ENCODE data around the gene NRP1.

The NRP1 gene

DNA sequence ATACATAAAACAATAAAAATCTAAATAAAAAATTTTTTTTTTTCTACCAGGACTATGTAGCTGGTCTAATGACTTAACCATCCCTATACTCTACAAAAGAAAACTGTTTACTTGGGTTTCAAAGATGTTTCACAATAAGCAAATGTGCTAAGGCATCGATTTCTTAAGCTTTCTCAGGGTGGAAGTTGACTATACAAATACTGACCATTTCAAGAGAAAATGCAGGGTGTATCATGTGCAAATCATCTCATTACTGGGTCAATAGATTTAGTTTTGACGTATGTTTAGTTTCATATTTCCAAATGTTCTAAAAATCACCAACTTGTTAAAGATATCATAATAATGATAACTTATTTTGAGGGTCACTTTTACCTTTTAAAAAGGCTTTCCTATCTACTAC, 7.5 kb downstream of the NRP1 start:
- no peak for DNase-seq
- Histone ChIP-seq H3K9me3 (ENCODE audit: control extremely low read depth in 1 of 5, control insufficient read depth in 4 of 5, insufficient read depth in 2 of 5, low read depth in 1 of 5, low read length in 4 of 5) (no peaks in the 10 kb centered on the region), H3K27ac (ENCODE audit: insufficient read depth in 1 of 2, low read depth in 1 of 2, low read length in 2 of 2, poor library complexity in 1 of 2, severe bottlenecking in 2 of 2) (no peak overlapping the region), H3K4me3 (ENCODE audit: control insufficient read depth in 1 of 7, extremely low read depth in 1 of 7, insufficient read depth in 4 of 7, low read depth in 2 of 7, low read length in 6 of 7) (no peak overlapping the region), H3K27me3 (replicated peaks in 2 of 5; ENCODE audit: control insufficient read depth in 4 of 5, insufficient read depth in 5 of 5, low read length in 4 of 5) (peaks cover 3 to 28% (median 19%) of the 10 kb centered on the region in 5 experiments), H3K36me3 (ENCODE audit: control insufficient read depth in 4 of 4, insufficient read depth in 4 of 4, low read length in 3 of 4) (no peaks in the 10 kb centered on the region), H3K4me1 (ENCODE audit: control extremely low read depth in 1 of 4, control insufficient read depth in 4 of 4, insufficient read depth in 4 of 4, low read length in 3 of 4) (no peaks in the 10 kb centered on the region)
- WGBS (ENCODE audit: insufficient coverage): 80% methylated on average over 1 of the region's 2 CpGs
- ChIA-PET CTCF (interaction anchor here (1.5 to 2.6 kb wide), 3 partner anchors 16 to 1311 kb away, joined by 3 to 15 read pairs (median 5); no protein-coding TSS in a partner anchor), POLR2A (no interaction called here)

GRCh38 chr10:33325929-33326328, 8.5 kb downstream of the NRP1 start:
- Histone ChIP-seq H3K27ac (ENCODE audit: insufficient read depth in 1 of 2, low read depth in 1 of 2, low read length in 2 of 2, poor library complexity in 1 of 2, severe bottlenecking in 2 of 2) (no peak overlapping the region), H3K4me1 (ENCODE audit: control extremely low read depth in 1 of 4, control insufficient read depth in 4 of 4, insufficient read depth in 4 of 4, low read length in 3 of 4) (no peaks in the 10 kb centered on the region), H3K9me3 (ENCODE audit: control extremely low read depth in 1 of 5, control insufficient read depth in 4 of 5, insufficient read depth in 2 of 5, low read depth in 1 of 5, low read length in 4 of 5) (no peaks in the 10 kb centered on the region), H3K27me3 (replicated peaks in 2 of 5; ENCODE audit: control insufficient read depth in 4 of 5, insufficient read depth in 5 of 5, low read length in 4 of 5) (peaks cover 1 to 18% (median 11%) of the 10 kb centered on the region in 5 experiments), H3K36me3 (ENCODE audit: control insufficient read depth in 4 of 4, insufficient read depth in 4 of 4, low read length in 3 of 4) (no peaks in the 10 kb centered on the region), H3K4me3 (ENCODE audit: control insufficient read depth in 1 of 7, extremely low read depth in 1 of 7, insufficient read depth in 4 of 7, low read depth in 2 of 7, low read length in 6 of 7) (no peak overlapping the region)
- WGBS (ENCODE audit: insufficient coverage): 100% methylated on average over 1 of the region's 2 CpGs
- CTCF ChIA-PET: interaction anchor here (0.6 kb wide), 1 partner anchor 36 kb away, joined by 4 read pairs; no protein-coding TSS in a partner anchor
- DNase-seq: no peak
- POLR2A ChIA-PET: no interaction called here

DNA sequence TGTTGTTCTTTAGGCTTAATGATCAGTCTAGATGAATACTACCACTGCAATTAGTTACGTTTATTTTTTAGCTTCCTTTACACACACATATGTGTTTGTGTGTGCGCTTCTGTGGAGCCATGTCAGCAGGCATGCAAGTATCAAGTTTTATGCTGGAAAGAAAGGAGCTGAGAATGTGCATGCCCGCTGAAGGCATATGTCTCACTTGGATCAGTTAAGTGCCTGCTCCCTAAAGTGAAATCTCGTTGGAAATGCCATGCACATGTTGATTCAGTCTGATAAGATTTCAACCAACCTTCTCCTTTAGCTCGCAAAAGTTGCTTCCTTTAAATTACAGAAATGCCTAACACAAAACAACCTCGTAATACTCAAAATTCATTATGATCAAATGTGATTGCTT, 10.7 kb downstream of the NRP1 start:
- Histone ChIP-seq H3K4me1 (ENCODE audit: control extremely low read depth in 1 of 4, control insufficient read depth in 4 of 4, insufficient read depth in 4 of 4, low read length in 3 of 4) (peaks cover 0 to under 1% (median under 1%) of the 10 kb centered on the region in 4 experiments), H3K9me3 (ENCODE audit: control extremely low read depth in 1 of 5, control insufficient read depth in 4 of 5, insufficient read depth in 2 of 5, low read depth in 1 of 5, low read length in 4 of 5) (no peaks in the 10 kb centered on the region), H3K4me3 (ENCODE audit: control insufficient read depth in 1 of 7, extremely low read depth in 1 of 7, insufficient read depth in 4 of 7, low read depth in 2 of 7, low read length in 6 of 7) (no peak overlapping the region), H3K27me3 (replicated peaks in 2 of 5; ENCODE audit: control insufficient read depth in 4 of 5, insufficient read depth in 5 of 5, low read length in 4 of 5) (peaks cover 0 to 10% (median 5%) of the 10 kb centered on the region in 5 experiments), H3K27ac (ENCODE audit: insufficient read depth in 1 of 2, low read depth in 1 of 2, low read length in 2 of 2, poor library complexity in 1 of 2, severe bottlenecking in 2 of 2) (no peak overlapping the region), H3K36me3 (ENCODE audit: control insufficient read depth in 4 of 4, insufficient read depth in 4 of 4, low read length in 3 of 4) (no peaks in the 10 kb centered on the region)
- POLR2A ChIA-PET: no interaction called here
- CTCF ChIA-PET: interaction anchor here (0.7 to 1.7 kb wide), 5 partner anchors 9 to 1363 kb away, joined by 3 to 10 read pairs (median 3); partner anchors contain the start of gene NRP1
- DNase-seq: no peak
- 76% methylated on average over 3 of the region's 6 CpGs for WGBS (ENCODE audit: insufficient coverage)

- Histone ChIP-seq H3K4me1 (ENCODE audit: control extremely low read depth in 1 of 4, control insufficient read depth in 4 of 4, insufficient read depth in 4 of 4, low read length in 3 of 4) (peaks cover 0 to 5% (median 1%) of the 10 kb centered on the region in 4 experiments), H3K36me3 (ENCODE audit: control insufficient read depth in 4 of 4, insufficient read depth in 4 of 4, low read length in 3 of 4) (no peaks in the 10 kb centered on the region), H3K27ac (ENCODE audit: insufficient read depth in 1 of 2, low read depth in 1 of 2, low read length in 2 of 2, poor library complexity in 1 of 2, severe bottlenecking in 2 of 2) (no peak overlapping the region), H3K4me3 (ENCODE audit: control insufficient read depth in 1 of 7, extremely low read depth in 1 of 7, insufficient read depth in 4 of 7, low read depth in 2 of 7, low read length in 6 of 7) (no peak overlapping the region), H3K9me3 (ENCODE audit: control extremely low read depth in 1 of 5, control insufficient read depth in 4 of 5, insufficient read depth in 2 of 5, low read depth in 1 of 5, low read length in 4 of 5) (no peaks in the 10 kb centered on the region), H3K27me3 (replicated peaks in 2 of 5; ENCODE audit: control insufficient read depth in 4 of 5, insufficient read depth in 5 of 5, low read length in 4 of 5) (peaks cover 0 to 7% (median 4%) of the 10 kb centered on the region in 5 experiments)
- CTCF ChIA-PET: interaction anchor here (3.5 kb wide), 1 partner anchor 10 kb away, joined by 19 read pairs; no protein-coding TSS in a partner anchor
- WGBS (ENCODE audit: insufficient coverage): 85% methylated on average over 6 of the region's 6 CpGs
- POLR2A ChIA-PET: no interaction called here
- no peak for DNase-seq
Measured at GRCh38 chr10:33321516-33321915, 13.0 kb downstream of the NRP1 start.

DNA sequence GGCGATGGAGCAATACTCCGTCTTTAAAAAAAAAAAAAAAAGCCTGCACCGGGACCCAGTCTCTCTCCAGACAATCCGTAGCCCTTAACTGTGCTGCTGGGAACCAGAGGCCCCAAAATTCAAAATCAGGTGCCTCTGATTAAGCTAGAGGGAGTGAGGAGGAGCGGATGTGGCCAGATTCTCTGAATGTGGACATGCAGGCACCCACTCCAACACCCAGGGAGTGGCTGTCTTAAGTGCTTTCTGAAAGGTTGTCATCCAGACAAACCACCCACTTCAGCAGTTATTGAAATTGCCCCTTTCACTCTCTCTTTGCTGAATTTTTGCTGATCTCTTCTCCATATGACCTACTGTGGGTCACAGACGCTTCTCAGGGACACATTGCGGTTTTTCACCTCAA, 14.2 kb downstream of the NRP1 start:
- Histone ChIP-seq H3K9me3 (ENCODE audit: control extremely low read depth in 1 of 5, control insufficient read depth in 4 of 5, insufficient read depth in 2 of 5, low read depth in 1 of 5, low read length in 4 of 5) (no peaks in the 10 kb centered on the region), H3K27me3 (replicated peaks in 2 of 5; ENCODE audit: control insufficient read depth in 4 of 5, insufficient read depth in 5 of 5, low read length in 4 of 5) (peaks cover 0 to 5% (median 4%) of the 10 kb centered on the region in 5 experiments), H3K36me3 (ENCODE audit: control insufficient read depth in 4 of 4, insufficient read depth in 4 of 4, low read length in 3 of 4) (no peaks in the 10 kb centered on the region), H3K4me1 (ENCODE audit: control extremely low read depth in 1 of 4, control insufficient read depth in 4 of 4, insufficient read depth in 4 of 4, low read length in 3 of 4) (peaks cover 0 to 10% (median 1%) of the 10 kb centered on the region in 4 experiments), H3K4me3 (ENCODE audit: control insufficient read depth in 1 of 7, extremely low read depth in 1 of 7, insufficient read depth in 4 of 7, low read depth in 2 of 7, low read length in 6 of 7) (no peak overlapping the region), H3K27ac (ENCODE audit: insufficient read depth in 1 of 2, low read depth in 1 of 2, low read length in 2 of 2, poor library complexity in 1 of 2, severe bottlenecking in 2 of 2) (no peak overlapping the region)
- 100% methylated on average over 4 of the region's 7 CpGs for WGBS (ENCODE audit: insufficient coverage)
- ChIA-PET CTCF (interaction anchor here (3.5 kb wide), 1 partner anchor 11 kb away, joined by 19 read pairs; no protein-coding TSS in a partner anchor), POLR2A (no interaction called here)
- no peak for DNase-seq

DNA sequence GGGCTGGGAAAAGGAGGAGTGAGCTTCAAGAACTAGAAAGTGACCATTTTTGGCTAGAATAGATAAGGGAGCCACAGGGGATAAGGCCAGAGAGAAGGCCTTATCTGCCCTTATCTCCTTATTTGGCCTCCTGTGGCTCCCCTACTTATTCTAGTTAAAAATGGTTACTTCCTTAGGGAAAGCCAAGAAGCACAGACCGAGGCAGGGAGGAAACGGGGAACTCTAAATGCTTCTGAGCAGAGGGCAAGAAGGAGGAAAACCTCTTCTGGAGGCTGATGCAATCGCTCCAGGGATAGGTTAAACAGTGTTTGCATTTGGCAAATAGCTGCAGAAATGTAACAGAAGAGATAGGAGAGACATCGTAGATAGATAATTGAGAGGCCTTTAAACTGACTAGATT, 18.6 kb downstream of the NRP1 start:
- Histone ChIP-seq H3K9me3 (ENCODE audit: control extremely low read depth in 1 of 5, control insufficient read depth in 4 of 5, insufficient read depth in 2 of 5, low read depth in 1 of 5, low read length in 4 of 5) (no peaks in the 10 kb centered on the region), H3K4me1 (ENCODE audit: control extremely low read depth in 1 of 4, control insufficient read depth in 4 of 4, insufficient read depth in 4 of 4, low read length in 3 of 4) (peaks cover 3 to 26% (median 8%) of the 10 kb centered on the region in 4 experiments), H3K4me3 (ENCODE audit: control insufficient read depth in 1 of 7, extremely low read depth in 1 of 7, insufficient read depth in 4 of 7, low read depth in 2 of 7, low read length in 6 of 7) (no peak overlapping the region), H3K27me3 (replicated peaks in 2 of 5; ENCODE audit: control insufficient read depth in 4 of 5, insufficient read depth in 5 of 5, low read length in 4 of 5) (peaks cover 0 to 4% (median 0%) of the 10 kb centered on the region in 5 experiments), H3K27ac (ENCODE audit: insufficient read depth in 1 of 2, low read depth in 1 of 2, low read length in 2 of 2, poor library complexity in 1 of 2, severe bottlenecking in 2 of 2) (no peak overlapping the region), H3K36me3 (ENCODE audit: control insufficient read depth in 4 of 4, insufficient read depth in 4 of 4, low read length in 3 of 4) (no peaks in the 10 kb centered on the region)
- 73% methylated on average over 4 of the region's 4 CpGs for WGBS (ENCODE audit: insufficient coverage)
- ChIA-PET CTCF (interaction anchor here (1.2 to 1.6 kb wide), 3 partner anchors 12 to 1322 kb away, joined by 3 read pairs; no protein-coding TSS in a partner anchor), POLR2A (no interaction called here)
- no peak for DNase-seq

DNA sequence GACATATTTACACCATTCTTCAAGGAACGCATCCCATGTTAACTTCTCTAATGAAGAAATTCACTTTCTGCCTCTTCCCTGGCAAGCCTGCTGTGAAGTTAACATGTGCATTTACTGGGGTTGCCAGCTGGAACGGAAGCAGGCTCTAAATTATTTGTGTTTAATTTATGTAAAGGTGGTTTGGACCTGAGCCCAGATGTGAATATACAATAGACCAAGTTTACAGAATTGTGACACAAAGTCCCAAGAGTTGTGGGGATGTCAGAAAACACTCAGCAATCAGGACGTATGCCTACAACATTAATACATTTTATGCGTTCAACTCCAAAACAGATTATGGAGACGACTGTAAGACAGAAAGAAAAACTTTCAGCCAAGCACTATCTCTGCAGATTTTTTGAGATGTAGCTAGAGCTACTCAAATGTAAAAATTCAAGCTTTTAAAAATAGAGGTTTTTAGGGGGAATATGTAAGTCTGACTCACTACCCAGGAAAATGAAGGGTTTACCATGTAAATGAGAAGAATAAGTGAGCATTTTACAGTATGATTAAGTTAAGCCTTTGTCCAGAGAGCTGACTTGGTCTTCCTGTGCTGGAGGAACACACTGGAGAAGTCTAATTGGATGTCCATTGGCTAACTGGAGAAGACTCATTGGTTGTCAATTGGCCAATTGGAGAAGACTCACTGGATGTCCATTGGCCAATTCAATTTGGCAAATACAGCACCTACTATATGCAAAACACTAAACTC, 19.5 kb downstream of the NRP1 start:
- 0% methylated on average over 2 of the region's 5 CpGs for WGBS (ENCODE audit: insufficient coverage)
- H3K36me3 ChIP-seq (ENCODE audit: control insufficient read depth in 4 of 4, insufficient read depth in 4 of 4, low read length in 3 of 4): no peaks in the 10 kb centered on the region

More for the DNA sequence above, 19.5 kb downstream of the NRP1 start:
- Histone ChIP-seq H3K27ac (ENCODE audit: insufficient read depth in 1 of 2, low read depth in 1 of 2, low read length in 2 of 2, poor library complexity in 1 of 2, severe bottlenecking in 2 of 2) (no peak overlapping the region), H3K4me1 (ENCODE audit: control extremely low read depth in 1 of 4, control insufficient read depth in 4 of 4, insufficient read depth in 4 of 4, low read length in 3 of 4) (peaks cover 3 to 26% (median 8%) of the 10 kb centered on the region in 4 experiments), H3K4me3 (ENCODE audit: control insufficient read depth in 1 of 7, extremely low read depth in 1 of 7, insufficient read depth in 4 of 7, low read depth in 2 of 7, low read length in 6 of 7) (peak overlapping the region in 3 of 7 experiments; percentile 15 to 40 (median 28)), H3K27me3 (replicated peaks in 2 of 5; ENCODE audit: control insufficient read depth in 4 of 5, insufficient read depth in 5 of 5, low read length in 4 of 5) (peaks cover 0 to 4% (median 0%) of the 10 kb centered on the region in 5 experiments), H3K9me3 (ENCODE audit: control extremely low read depth in 1 of 5, control insufficient read depth in 4 of 5, insufficient read depth in 2 of 5, low read depth in 1 of 5, low read length in 4 of 5) (no peaks in the 10 kb centered on the region)
- DNase-seq: peak; percentile 37 to 86 (median 83)
- POLR2A ChIA-PET: no interaction called here
- CTCF ChIA-PET: interaction anchor here (1.2 to 1.6 kb wide), 3 partner anchors 13 to 1323 kb away, joined by 3 read pairs; no protein-coding TSS in a partner anchor

Measured in common myeloid progenitor, CD34-positive (primary cell).